Activated naive CD4-positive, alpha-beta T cell treated with anti-CD3 and anti-CD28 coated beads, Interleukin-2, amount 50 U/mL, for 72 hours (primary cell): ENCODE data around the gene ULK3. TPM values are rescaled to one million over a fixed set of nuclear protein-coding genes. Genes with fewer than 3 reads are reported as not detected.

ENCODE experiments used
- ATAC-seq, 2 donors: fragments of 150-1000 bp; cut with Tn5 transposase; 2 replicates each; pipeline ENCODE4 v1.10.0; 2021; ENCODE audit warnings: mild to moderate bottlenecking in 2 of 2, moderate library complexity in 2 of 2
- DNase-seq, 2 donors: peaks; one replicate each; pipeline ENCODE4 v3.0.0; 2021 to 2022; ENCODE audit warnings: low spot score in 2 of 2
- H3K27ac Mint-ChIP-seq, 2 donors: one replicate each; pipeline ENCODE4 v1.8.0; 2022; ENCODE audit warnings: mild to moderate bottlenecking in 2 of 2, mixed read lengths in 2 of 2
- H3K36me3 Mint-ChIP-seq, 2 donors: one replicate each; pipeline ENCODE4 v1.8.0; 2022; ENCODE audit warnings: mixed read lengths in 2 of 2
- H3K9me3 Mint-ChIP-seq, 2 donors: one replicate each; pipeline ENCODE4 v1.8.0; 2022; ENCODE audit warnings: mixed read lengths in 2 of 2
- total RNA-seq, 2 donors: library from RNA; stranded (reverse); gene quantifications; one replicate each; pipeline ENCODE4 v1.2.3, GENCODE V29; 2022

ULK3 gene
- total RNA-seq, 2 donors from 2014 or later, result 37.6 to 50.3 TPM

DNA sequence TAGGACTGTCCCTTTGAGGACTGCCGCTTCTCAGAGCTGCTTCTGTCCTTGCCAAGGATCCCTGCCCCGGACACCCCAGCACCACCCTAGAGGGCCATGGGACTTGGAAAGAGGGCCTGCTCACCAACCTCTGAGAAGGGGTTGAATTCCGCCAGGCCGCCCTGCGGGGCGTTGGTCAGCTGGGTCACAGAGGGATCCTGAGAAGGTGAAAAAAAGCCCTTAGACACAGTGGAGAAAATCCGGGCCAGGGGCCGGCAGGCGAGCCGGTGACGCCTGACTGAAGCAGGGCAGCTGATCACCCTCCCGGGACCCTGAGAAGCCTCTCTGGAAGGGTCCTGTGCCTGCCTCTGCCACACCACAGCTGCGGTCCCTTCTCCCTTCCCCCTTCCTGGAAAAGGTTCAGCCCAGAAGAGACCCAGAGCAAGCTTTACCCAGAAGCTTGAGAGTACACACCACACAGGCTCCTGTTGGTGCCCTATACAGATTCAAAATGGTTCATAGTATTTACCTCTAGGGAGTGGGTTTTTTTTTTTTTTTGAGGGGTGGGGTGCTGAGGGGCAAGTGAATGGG, 11.6 kb upstream of the ULK3 start:
- Mint-ChIP-seq H3K36me3 (peaks cover 0 to 4% of the 10 kb centered on the region in 2 donors), H3K27ac (no peak overlapping the region), H3K9me3 (no peaks in the 10 kb centered on the region)
- DNase-seq (no peak), ATAC-seq (no peak)

DNA sequence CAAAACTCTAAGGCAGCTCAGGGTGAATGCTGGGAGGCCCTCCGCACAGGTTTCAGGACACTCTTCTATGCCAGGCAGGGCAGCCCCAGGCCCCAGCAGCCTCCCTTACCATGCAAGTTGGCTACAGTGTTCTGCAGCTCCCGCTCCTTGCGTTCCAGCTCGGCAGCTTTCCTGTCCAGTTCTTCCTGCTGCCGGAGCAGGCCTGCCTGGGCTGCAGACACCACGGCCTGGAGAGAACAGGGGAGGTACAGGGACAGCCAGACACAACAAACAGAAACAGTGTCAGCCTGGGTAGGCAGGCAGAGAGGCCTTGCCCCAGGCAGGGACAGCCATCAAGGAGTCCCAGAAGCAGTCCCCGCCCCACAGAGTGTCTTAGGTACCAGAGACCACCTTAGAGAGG, 9.0 kb upstream of the ULK3 start:
- H3K9me3 Mint-ChIP-seq, result no peaks in the 10 kb centered on the region
- ATAC-seq (no peak), DNase-seq (no peak)
- peak overlapping the region; percentile 45 to 66 for H3K27ac Mint-ChIP-seq
- H3K36me3 Mint-ChIP-seq, result peaks cover 0 to 13% of the 10 kb centered on the region in 2 donors

DNA sequence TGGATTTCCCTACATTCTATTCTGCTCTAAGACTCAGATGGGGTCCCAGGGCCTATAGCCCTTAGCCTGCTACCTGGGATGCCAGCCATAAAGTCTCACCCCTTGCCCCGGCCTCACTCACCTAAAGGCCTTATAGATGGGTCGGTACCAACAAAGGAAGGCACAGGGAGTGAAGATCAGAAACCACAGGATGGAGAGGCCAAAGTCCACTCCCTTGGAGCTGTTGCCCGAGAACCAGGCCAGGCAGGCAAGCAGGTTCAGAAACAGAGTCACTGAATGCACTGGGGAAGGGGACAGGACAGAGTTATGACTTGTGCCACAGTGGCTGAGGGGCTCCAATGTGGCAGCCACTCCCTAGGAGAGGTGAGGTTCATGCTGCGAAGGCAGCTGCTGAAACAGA, 7.4 kb upstream of the ULK3 start:
- ATAC-seq, result no peak
- DNase-seq, result no peak
- Mint-ChIP-seq H3K9me3 (no peaks in the 10 kb centered on the region), H3K36me3 (peaks cover 0 to 13% of the 10 kb centered on the region in 2 donors), H3K27ac (peak overlapping the region in 1 of 2 donors; percentile 44)

DNA sequence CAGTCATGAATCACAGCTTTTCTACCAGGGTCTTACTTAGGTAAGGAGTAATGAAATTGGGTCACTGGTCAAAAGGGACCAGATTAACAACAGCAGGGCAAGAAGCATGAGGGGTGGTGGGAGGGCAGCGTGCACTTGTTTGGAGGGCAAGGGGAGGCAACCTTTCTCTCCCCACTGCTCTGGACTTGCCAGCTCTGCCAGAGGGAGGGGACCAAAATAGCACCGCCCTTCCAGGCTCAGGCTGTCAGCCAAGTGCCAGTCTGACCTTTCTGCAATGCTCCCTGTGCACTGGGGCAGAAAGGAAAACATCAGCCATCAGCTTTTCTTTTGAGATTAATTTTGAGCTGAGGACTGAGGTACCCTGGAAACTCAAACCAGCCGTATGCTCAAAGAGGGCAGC, 4.5 kb upstream of the ULK3 start:
- H3K9me3 Mint-ChIP-seq, result no peaks in the 10 kb centered on the region
- peaks cover 0 to 13% of the 10 kb centered on the region in 2 donors for H3K36me3 Mint-ChIP-seq
- DNase-seq (no peak), ATAC-seq (no peak)
- peak overlapping the region; percentile 16 to 47 for H3K27ac Mint-ChIP-seq

DNA sequence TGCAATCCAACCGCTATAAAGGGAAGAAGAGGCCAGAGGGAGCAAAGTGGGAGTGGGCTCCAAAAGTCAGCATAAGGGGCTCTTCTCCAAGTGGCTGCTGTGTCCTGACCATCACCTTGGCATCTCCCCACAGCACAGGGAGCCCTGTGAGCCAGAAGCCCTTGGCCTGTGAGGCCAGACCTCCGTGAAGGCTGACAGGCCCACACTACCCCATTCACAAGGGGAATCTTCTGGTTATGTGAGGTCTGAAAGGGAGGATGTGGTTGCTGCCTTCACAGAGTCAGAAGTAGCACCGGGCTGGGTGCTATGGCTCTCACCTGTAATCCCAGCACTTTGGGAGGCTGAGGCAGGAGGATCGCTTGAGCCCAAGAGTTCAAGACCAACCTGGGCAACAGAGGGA, 2.6 kb upstream of the ULK3 start:
- Mint-ChIP-seq H3K27ac (peak overlapping the region; percentile 70 to 88), H3K9me3 (no peaks in the 10 kb centered on the region), H3K36me3 (peaks cover 0 to 13% of the 10 kb centered on the region in 2 donors)
- ATAC-seq (peak in 1 of 2 donors; percentile 27), DNase-seq (no peak)

DNA sequence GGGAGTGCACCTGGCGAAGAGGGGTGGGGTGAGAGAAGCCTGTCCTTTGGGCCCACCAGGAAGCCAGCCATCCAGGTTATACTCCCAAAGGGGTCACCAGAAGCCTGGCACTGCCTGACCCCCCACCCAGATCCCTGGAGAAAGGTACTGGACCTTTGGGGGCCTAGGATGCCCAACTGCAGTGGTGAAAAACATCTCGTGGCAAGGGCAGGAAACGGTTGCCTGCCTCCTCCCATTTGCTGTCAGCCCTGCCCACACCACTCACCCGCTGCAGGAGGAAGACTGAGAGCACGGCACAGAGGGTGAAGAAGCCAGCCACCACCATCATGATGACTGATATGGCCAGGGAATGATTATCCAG, 2.2 kb upstream of the ULK3 start:
- peak; percentile 40 to 65 for ATAC-seq
- DNase-seq, result peak; percentile 56 to 73
- H3K9me3 Mint-ChIP-seq, result no peaks in the 10 kb centered on the region
- peak overlapping the region; percentile 70 to 88 for H3K27ac Mint-ChIP-seq
- peaks cover 0 to 13% of the 10 kb centered on the region in 2 donors for H3K36me3 Mint-ChIP-seq

DNA sequence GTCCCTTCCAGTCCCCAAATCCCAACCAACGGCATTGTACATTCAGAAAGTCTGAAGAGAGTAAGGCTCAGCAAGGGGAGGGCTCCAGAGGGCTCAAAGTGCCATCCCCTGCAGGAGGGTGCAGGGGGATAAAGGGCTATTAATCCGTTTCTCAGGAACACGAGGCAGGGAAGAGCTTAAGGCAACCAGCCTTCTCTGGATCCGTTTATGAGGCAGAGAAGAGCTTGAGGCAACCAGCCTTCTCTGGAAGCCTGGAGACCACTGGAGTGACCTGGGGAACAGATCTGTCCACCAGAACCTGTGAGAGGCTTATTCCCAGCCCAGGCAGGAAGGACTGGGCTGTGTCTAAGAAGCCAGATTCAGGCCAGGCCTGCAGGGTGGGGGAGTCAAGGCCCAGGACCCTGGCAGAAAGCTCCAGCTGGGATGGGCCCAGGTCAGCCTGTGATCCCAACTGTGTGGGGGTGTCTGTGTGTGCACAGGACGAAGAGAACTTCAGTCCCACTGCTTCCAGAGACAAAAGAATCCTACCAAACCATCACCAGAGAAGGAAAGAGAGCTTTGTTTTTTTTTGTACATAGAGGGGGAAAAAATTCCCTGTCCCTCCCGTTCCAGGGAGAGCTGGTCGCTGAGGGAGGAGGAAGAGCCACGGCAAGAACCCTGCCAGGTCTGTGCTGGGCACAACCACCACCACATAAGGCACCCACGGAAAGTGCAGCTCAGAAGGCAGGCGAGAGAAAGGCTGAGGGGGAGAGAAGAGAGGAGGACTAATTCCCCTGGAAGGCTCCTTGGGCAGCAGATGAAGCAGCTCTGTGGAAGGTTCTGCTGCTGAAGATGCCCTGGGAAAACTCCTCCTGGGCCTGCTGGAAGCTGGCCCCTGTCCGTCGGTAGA, 1.6 kb upstream of the ULK3 start:
- H3K36me3 Mint-ChIP-seq, result peaks cover 0 to 13% of the 10 kb centered on the region in 2 donors
- no peaks in the 10 kb centered on the region for H3K9me3 Mint-ChIP-seq
- no peak for DNase-seq

DNA sequence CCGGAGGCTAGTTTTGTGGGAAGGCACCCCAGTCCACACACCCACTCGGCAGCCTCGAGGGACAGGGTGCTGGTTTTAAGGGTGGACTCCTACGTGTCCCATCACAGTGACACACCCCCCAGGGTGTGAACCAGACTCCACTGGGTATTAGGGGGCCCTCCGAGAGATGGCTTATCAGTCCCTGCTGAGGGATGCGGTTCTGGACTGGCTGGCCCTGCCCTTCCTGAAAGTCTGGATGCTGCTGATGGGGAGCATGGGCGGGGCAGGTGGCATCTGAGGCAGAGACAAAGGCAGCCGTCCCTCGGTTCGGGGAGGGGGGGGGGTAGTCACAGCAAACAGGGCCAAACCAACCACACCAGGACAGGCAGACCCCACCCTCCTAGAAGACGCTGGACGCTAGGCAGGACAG, 939 bp upstream of the ULK3 start:
- Mint-ChIP-seq H3K9me3 (no peaks in the 10 kb centered on the region), H3K27ac (peak overlapping the region in 1 of 2 donors; percentile 87), H3K36me3 (peaks cover 0 to 13% of the 10 kb centered on the region in 2 donors)
- no peak for DNase-seq
- ATAC-seq, result no peak

More for the DNA sequence above, 1.6 kb upstream of the ULK3 start:
- ATAC-seq, result no peak
- peak overlapping the region; percentile 70 to 88 for H3K27ac Mint-ChIP-seq

DNA sequence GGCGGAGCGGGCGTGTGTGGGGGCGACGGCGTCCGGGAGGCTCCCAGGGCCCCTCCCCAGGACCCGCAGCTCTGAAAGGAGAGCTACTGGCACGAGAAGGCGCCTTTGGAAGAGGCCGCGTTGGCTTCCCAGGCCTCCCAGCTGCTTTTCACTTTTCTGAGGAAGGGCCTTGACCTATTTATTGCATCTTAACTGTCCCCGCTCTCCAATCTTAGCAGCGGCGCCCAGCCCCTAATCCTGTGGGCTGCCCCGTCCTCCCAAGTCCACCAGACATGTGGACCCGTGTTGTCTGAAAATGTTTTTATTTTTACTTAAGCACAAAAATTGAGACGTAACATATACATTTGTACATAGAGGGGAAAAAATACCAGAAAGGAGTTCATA, 481 bp upstream of the ULK3 start:
- Mint-ChIP-seq H3K36me3 (peaks cover 0 to 12% of the 10 kb centered on the region in 2 donors), H3K9me3 (no peaks in the 10 kb centered on the region), H3K27ac (peak overlapping the region; percentile 87 to 94)
- ATAC-seq (no peak), DNase-seq (no peak)

DNA sequence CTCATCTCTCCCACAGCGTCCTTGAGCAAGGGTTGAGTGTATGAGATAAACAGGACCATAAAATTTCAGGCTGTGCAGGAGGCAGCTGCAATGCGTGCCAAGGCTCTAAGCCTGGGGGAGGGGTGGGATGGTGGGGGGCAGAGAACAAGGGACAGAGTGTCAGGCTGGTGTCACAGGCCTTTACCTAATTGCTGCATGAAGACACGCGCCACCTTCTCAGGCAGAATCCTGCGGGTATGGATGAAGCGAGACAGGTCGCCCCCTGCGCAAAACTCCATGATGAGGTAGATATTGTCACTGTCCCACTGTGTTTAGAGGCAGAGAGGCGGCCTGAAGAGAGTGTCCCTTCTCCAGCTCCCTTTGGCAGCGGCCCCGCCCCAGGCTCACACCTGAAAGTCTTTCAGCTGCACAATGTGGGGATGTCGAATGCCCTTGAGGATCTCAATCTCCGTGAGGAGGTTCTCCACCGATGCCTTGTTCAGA, 1.0 kb downstream of the ULK3 start:
- H3K9me3 Mint-ChIP-seq, result no peaks in the 10 kb centered on the region
- peak overlapping the region; percentile 70 to 87 for H3K27ac Mint-ChIP-seq

DNA sequence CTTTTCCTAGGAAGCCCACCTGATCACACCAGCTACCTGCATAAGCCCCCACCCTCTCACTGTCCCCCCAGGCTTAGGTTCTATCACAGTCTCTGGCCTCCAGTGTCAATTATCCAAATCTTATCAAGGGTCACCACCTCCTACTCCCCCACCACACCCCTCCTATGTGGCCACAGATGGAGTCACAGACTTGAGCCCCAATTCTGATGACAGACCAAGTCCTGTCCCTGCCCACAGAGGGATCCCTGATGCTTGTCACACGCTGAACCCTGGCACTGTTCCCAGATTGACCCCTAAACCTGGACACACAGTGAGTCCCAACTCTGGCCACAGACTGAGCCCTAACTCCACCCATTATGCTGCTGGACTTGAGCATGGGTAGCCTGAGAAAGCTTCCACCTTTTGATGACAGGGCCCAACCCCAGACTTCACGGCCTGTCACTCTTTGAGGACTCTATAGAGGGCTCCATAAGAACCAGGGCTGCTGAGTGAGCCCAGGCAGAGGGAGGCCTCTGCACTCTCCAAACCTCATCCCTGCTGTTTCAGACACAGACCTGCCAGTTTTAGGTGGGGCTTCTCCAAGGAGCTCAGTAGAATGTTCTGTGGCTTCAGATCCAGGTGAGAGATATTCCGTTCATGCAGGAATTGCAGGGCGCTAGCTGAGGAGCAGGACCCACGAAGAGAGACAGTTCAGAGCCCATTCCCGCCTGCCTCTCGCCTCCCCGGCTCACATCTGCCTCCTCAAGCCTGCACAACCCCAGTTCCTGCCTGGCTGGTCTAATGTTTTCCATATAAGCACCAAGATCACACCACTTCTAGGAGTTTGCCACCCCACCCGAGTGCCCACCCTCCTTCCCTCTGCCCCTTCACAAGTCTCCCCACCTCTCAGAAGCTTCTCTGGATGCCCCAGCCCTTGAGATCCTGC, 1.8 kb downstream of the ULK3 start:
- Mint-ChIP-seq H3K36me3 (no peaks in the 10 kb centered on the region), H3K9me3 (no peaks in the 10 kb centered on the region), H3K27ac (peak overlapping the region; percentile 1 to 70)
- DNase-seq (no peak), ATAC-seq (no peak)

More for the DNA sequence above, 1.0 kb downstream of the ULK3 start:
- DNase-seq, result no peak
- H3K36me3 Mint-ChIP-seq, result no peaks in the 10 kb centered on the region
- no peak for ATAC-seq

DNA sequence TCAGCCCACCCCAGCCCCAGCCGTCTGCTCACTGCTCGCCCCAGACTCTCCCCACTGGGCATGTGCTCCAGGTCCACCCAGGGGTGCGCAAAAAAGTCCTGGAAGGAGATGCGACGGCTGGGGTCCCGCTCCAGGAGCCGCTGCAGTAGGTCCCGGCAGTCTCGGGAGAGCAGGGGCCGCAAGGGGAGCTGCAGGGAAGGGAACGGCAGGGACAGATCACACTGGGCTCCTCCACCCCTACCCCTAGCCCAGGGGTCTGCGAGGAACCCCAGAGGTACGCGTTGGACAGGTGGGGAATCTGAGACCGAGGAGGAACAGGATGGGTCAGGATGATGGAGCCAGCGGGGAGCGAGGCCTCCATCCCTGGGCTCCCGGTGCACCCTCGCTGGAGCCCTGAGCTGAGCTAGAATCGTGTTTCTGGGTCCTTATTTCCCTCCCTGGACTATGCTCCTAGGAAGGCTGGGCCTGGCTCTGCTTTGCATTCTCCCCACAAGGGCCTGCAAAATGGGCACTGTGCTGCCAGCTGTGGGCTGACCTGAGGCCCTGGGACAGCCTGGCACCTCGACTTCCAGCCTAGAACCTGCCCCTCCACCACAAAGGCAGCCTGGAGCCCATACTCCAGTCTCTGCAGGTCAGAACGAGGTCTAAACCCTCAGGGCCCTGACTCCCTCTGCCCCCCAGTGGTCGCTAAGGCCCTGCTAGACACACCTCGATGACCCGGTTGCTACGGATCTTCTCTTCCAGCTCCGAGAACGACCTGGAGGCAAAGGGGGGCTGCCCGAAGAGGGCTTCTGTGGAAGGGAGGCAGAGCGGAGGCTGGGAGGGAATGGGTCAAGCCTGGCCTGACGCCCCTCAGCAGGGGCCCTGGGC, 3.2 kb downstream of the ULK3 start:
- peaks cover 0 to 5% of the 10 kb centered on the region in 2 donors for H3K36me3 Mint-ChIP-seq
- no peaks in the 10 kb centered on the region for H3K9me3 Mint-ChIP-seq
- H3K27ac Mint-ChIP-seq, result peak overlapping the region in 1 of 2 donors; percentile 1
- DNase-seq, result no peak
- no peak for ATAC-seq

DNA sequence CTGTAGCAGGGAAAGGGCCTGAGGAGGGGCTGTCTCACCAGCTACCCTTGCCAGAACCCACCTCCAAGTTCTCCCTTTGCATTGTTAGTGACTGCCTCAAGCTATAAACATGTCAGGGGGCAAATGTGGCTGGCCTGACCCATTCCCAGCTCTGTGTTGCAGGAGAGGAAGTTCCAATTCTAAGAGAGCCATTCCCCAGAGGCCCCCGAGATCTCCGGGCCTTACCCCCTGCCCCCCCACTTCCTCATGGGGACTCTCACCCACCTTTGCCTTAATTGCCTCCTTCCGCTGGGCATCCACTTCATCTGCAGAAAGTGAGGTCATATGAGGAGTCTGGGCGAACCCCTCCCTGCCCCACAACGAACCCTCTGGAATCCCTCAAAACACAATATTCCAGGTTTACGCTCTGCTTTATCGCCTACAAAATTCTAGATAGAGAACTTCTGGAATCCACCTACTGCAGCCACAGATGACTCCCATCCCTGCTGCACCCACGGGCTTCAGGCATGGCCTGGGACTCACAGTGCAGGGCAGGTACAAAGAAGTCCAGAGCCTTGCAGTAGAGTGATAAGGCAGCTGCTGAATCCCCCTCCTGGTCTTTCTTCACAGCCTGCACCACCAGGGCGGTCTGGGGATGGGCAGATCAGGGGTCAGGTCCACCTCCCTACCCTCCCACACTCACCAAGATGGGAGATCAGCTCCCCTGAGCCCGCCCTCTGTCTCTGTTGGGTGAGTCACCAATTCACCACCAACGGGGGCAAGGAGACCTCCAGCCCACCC, 4.0 kb downstream of the ULK3 start:
- H3K36me3 Mint-ChIP-seq, result peaks cover 0 to 5% of the 10 kb centered on the region in 2 donors

DNA sequence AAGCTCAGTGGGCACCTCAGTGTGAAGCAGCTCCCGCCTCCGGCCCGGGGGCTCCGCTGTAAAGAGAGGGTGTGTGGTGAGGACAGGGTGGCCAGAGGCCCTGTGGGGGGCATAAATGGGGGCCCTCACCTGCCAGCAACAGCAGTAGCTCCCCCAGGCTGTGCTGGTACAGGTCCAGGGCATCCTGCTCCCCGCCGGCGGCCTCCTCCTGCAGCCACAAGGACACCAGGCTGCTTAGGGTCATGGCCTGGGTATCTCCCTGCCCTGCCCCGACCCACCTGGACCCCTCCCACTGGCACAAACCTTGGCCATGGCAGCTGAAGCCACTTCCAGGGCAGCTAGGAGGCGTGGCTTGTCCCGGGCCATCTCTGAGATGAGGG, 4.8 kb downstream of the ULK3 start:
- DNase-seq (no peak), ATAC-seq (no peak)
- Mint-ChIP-seq H3K9me3 (no peaks in the 10 kb centered on the region), H3K27ac (no peak overlapping the region), H3K36me3 (peaks cover 0 to 5% of the 10 kb centered on the region in 2 donors)

More for the DNA sequence above, 4.0 kb downstream of the ULK3 start:
- ATAC-seq, result no peak
- H3K27ac Mint-ChIP-seq, result peak overlapping the region in 1 of 2 donors; percentile 72
- no peak for DNase-seq
- no peaks in the 10 kb centered on the region for H3K9me3 Mint-ChIP-seq

DNA sequence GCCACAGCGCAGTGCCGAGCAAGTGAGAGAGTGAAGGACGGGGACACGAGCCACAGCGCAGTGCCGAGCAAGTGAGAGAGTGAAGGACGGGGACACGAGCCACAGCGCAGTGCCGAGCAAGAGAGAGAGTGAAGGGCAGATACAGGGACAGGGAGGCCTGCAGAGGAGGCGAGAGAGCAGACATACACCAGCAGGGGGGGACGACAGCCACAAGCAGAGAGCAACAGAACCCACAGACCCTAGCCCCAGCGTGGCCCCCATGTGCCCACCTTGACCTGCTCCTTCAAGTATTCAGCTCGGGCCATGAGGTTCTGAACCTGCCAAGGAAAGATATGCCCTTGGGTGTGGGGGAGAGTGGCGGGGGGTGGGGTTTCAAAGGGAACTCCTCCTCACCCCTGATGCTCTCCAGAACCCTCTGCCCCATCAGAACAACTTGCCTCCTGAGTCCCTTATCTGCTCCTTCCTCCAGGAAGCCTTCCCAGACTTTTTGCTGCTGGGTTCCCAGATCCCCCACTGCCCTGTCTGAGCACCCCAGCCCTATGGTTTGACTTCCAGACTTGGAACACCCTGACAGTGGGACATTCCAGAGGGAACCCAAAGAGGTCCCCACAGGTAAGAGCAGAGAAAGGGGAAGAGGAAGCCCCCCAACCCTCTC, 5.3 kb downstream of the ULK3 start:
- H3K36me3 Mint-ChIP-seq, result peaks cover 0 to 5% of the 10 kb centered on the region in 2 donors
- H3K27ac Mint-ChIP-seq, result no peak overlapping the region
- no peaks in the 10 kb centered on the region for H3K9me3 Mint-ChIP-seq
- ATAC-seq, result no peak
- DNase-seq, result no peak
